ENCODE data around the gene KPNA2. TPM values are rescaled to one million over a fixed set of nuclear protein-coding genes. Genes with fewer than 3 reads are reported as not detected.
"Not testable (repeated sequence)": the region's sequence is repeated elsewhere in the genome, so short reads cannot be mapped to it uniquely, and the experiment has no call there.

The KPNA2 gene
- polyA plus RNA-seq (2013, experiment 1 of 2): 365 TPM
- polyA plus RNA-seq (2013, experiment 2 of 2): 396 TPM

- peaks cover 45% of the 10 kb centered on the region for H3K36me3 ChIP-seq (ENCODE audit: insufficient read depth, low read length)
- H3K27ac ChIP-seq (ENCODE audit: low read depth, low read length): peak within 1 kb of the TSS; percentile 96
- peak within 1 kb of the TSS; percentile 99 for H3K9ac ChIP-seq (ENCODE audit: low read depth, low read length)
- WGBS: under 1% methylated on average over 72 of the region's 72 CpGs
- peak within 1 kb of the TSS; percentile 86 for H3K4me3 ChIP-seq (ENCODE audit: low read length)
- no peaks in the 10 kb centered on the region for H3K9me3 ChIP-seq (ENCODE audit: insufficient read depth, low read depth, low read length)
- H3K4me1 ChIP-seq (ENCODE audit: insufficient read depth, low read length): peaks cover 13% of the 10 kb centered on the region
- no peaks in the 10 kb centered on the region for H3K27me3 ChIP-seq (ENCODE audit: insufficient read depth, low read length)
These were observed at the start of gene KPNA2 for GRCh38 chr17:68035523-68036303. TSS of gene KPNA2 (plus strand) at chr17:68035735. CDS start at chr17:68037133, 1,398 bp downstream.

- Histone ChIP-seq H3K4me3 (ENCODE audit: low read length) (no peak overlapping the region), H3K4me1 (ENCODE audit: insufficient read depth, low read length) (peaks cover 13% of the 10 kb centered on the region), H3K27ac (ENCODE audit: low read depth, low read length) (no peak overlapping the region), H3K9ac (ENCODE audit: low read depth, low read length) (no peak overlapping the region), H3K36me3 (ENCODE audit: insufficient read depth, low read length) (peaks cover 12% of the 10 kb centered on the region), H3K9me3 (ENCODE audit: insufficient read depth, low read depth, low read length) (no peaks in the 10 kb centered on the region), H3K27me3 (ENCODE audit: insufficient read depth, low read length) (peaks cover 15% of the 10 kb centered on the region)
- 94% methylated on average over 4 of the region's 4 CpGs for WGBS
These were observed 44.6 kb upstream of the KPNA2 start for GRCh38 chr17:67990909-67991308.

DNA sequence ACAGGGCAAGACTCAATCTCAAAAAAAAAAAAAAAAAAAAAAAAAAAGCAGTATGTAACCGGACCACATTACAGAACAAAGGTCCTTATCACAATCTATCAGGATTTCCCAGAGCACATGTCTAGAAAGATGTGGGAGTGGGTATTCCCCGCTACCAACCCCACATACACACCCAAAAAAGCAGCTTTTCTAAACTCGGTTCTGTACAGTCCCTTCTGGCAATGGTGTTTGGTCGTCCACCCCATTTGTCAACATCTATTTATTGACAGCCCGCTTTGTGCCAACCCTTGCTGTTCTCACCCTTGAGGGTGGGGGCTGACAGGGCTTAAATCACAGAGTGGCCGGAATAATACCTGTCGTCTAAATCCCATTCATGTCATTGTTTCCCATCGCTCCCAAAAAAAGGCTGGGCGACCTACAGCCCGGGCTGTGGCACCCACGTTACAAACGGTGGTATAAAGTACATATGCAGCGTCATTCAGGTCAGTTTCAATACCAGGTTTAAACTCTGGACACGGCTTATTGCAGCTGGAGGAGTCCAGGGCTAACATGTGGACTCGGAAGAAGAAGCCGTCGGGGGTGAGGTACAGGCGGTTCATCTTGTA lies 42.9 kb upstream of the KPNA2 start:
- peaks cover 13% of the 10 kb centered on the region for H3K4me1 ChIP-seq (ENCODE audit: insufficient read depth, low read length)
- peak overlapping the region; percentile 91 for H3K9ac ChIP-seq (ENCODE audit: low read depth, low read length)
- H3K4me3 ChIP-seq (ENCODE audit: low read length): peak overlapping the region; percentile 98
- peaks cover 12% of the 10 kb centered on the region for H3K36me3 ChIP-seq (ENCODE audit: insufficient read depth, low read length)
- H3K27ac ChIP-seq (ENCODE audit: low read depth, low read length): peak overlapping the region; percentile 94; the same call in 1 of the 2 replicates
- H3K9me3 ChIP-seq (ENCODE audit: insufficient read depth, low read depth, low read length): no peaks in the 10 kb centered on the region
- H3K27me3 ChIP-seq (ENCODE audit: insufficient read depth, low read length): peaks cover 25% of the 10 kb centered on the region
- 20% methylated on average over 17 of the region's 18 CpGs for WGBS

DNA sequence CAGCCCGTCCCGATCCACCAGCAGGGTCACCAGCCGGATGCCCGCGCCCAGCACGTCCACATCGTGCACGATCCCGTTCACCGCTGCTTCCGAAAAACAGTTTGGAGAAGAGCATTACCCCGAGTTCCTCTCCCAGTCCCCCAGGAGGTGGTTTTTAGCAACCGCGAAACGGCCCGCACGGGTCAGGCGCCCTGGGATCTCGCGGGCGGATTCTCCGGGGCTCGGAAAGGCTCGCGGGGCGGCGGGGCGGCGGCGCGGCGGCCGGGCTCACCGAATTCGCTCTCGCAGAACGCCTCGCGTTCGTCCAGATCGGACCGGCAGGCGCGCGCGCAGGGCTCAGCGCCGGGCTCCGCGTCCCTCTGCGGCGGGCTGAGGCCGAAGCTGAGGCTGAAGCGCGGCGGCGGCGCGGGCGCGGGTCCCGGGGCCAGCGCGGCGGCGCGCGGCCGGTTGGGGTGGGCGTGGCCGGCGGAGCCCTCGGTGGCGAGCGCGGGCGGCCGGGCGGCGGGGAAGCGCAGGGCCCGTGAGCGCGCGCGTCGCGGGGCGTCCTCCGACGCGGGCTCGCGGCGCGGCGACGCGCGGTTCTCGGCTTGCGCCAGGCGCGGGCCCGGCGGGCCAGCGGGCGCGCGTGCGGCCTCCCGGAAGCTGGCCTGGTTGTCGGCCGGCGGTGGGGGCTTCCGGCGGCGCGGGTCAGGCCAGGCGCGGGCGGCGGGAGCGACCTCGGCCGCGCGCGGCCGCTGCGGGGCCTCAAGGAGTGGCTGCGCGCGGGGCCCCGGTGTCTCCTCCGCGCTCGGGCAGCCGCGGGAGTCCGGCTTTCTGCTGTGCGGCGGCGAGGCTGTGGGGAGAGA lies 42.2 kb upstream of the KPNA2 start:
- no peaks in the 10 kb centered on the region for H3K9me3 ChIP-seq (ENCODE audit: insufficient read depth, low read depth, low read length)
- peaks cover 25% of the 10 kb centered on the region for H3K27me3 ChIP-seq (ENCODE audit: insufficient read depth, low read length)
- H3K9ac ChIP-seq (ENCODE audit: low read depth, low read length): peak overlapping the region; percentile 91
- H3K4me3 ChIP-seq (ENCODE audit: low read length): peak overlapping the region; percentile 98
- peak overlapping the region; percentile 94 for H3K27ac ChIP-seq (ENCODE audit: low read depth, low read length)
- WGBS: under 1% methylated on average over 144 of the region's 144 CpGs
- peaks cover 13% of the 10 kb centered on the region for H3K4me1 ChIP-seq (ENCODE audit: insufficient read depth, low read length)
- H3K36me3 ChIP-seq (ENCODE audit: insufficient read depth, low read length): peaks cover 12% of the 10 kb centered on the region

DNA sequence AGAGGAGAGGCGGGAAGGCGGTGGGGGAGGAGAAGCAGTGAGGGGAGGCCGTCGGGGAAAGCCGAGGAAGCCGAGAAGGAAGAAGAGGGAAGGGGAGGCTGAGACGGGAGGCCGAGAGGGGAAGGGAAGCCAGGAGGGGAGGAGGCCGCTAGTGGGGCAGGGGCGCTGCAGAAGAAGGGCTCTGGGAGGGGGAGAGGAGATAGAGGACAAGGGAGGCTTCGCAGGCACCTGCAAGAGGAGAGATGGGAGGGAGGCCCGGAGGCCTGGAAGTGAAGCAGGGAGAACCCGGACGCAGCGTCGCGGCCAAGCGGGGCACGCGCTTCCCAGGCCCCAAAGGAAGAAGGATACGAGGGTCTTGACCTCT lies 41.6 kb upstream of the KPNA2 start:
- 2% methylated on average over 21 of the region's 21 CpGs for WGBS
- H3K4me3 ChIP-seq (ENCODE audit: low read length): peak overlapping the region; percentile 79
- H3K27me3 ChIP-seq (ENCODE audit: insufficient read depth, low read length): peaks cover 25% of the 10 kb centered on the region
- peak overlapping the region; percentile 83 for H3K9ac ChIP-seq (ENCODE audit: low read depth, low read length)
- peak overlapping the region; percentile 82; the same call in 1 of the 2 replicates for H3K27ac ChIP-seq (ENCODE audit: low read depth, low read length)
- H3K36me3 ChIP-seq (ENCODE audit: insufficient read depth, low read length): peaks cover 12% of the 10 kb centered on the region
- peaks cover 13% of the 10 kb centered on the region for H3K4me1 ChIP-seq (ENCODE audit: insufficient read depth, low read length)
- no peaks in the 10 kb centered on the region for H3K9me3 ChIP-seq (ENCODE audit: insufficient read depth, low read depth, low read length)

- H3K27me3 ChIP-seq (ENCODE audit: insufficient read depth, low read length): peaks cover 25% of the 10 kb centered on the region
- no peak overlapping the region for H3K9ac ChIP-seq (ENCODE audit: low read depth, low read length)
- peaks cover 12% of the 10 kb centered on the region for H3K36me3 ChIP-seq (ENCODE audit: insufficient read depth, low read length)
- H3K4me3 ChIP-seq (ENCODE audit: low read length): peak overlapping the region; percentile 72
- H3K9me3 ChIP-seq (ENCODE audit: insufficient read depth, low read depth, low read length): no peaks in the 10 kb centered on the region
- peaks cover 13% of the 10 kb centered on the region for H3K4me1 ChIP-seq (ENCODE audit: insufficient read depth, low read length)
- WGBS: 49% methylated on average over 7 of the region's 9 CpGs
- H3K27ac ChIP-seq (ENCODE audit: low read depth, low read length): no peak overlapping the region
These were observed 40.5 kb upstream of the KPNA2 start for GRCh38 chr17:67994817-67995569.

GRCh38 chr17:67995570-67996263 lies 39.8 kb upstream of the KPNA2 start:
- Histone ChIP-seq H3K9me3 (ENCODE audit: insufficient read depth, low read depth, low read length) (no peaks in the 10 kb centered on the region), H3K27me3 (ENCODE audit: insufficient read depth, low read length) (peaks cover 25% of the 10 kb centered on the region), H3K27ac (ENCODE audit: low read depth, low read length) (no peak overlapping the region), H3K36me3 (ENCODE audit: insufficient read depth, low read length) (peaks cover 12% of the 10 kb centered on the region), H3K4me1 (ENCODE audit: insufficient read depth, low read length) (peaks cover 13% of the 10 kb centered on the region), H3K9ac (ENCODE audit: low read depth, low read length) (0 out of 2 replicates have a peak overlapping the region, but pooled peaks have one; percentile 26), H3K4me3 (ENCODE audit: low read length) (peak overlapping the region; percentile 72)
- under 1% methylated on average over 42 of the region's 43 CpGs for WGBS

GRCh38 chr17:67996301-67997171 lies 39.0 kb upstream of the KPNA2 start, which contains the start of gene C17orf58:
TSS of gene C17orf58 (minus strand) at chr17:67996469. CDS start at chr17:67996198, 271 bp downstream.
- peaks cover 13% of the 10 kb centered on the region for H3K4me1 ChIP-seq (ENCODE audit: insufficient read depth, low read length)
- H3K4me3 ChIP-seq (ENCODE audit: low read length): peak within 1 kb of the TSS; percentile 72
- H3K9me3 ChIP-seq (ENCODE audit: insufficient read depth, low read depth, low read length); H3K27ac ChIP-seq (ENCODE audit: low read depth, low read length); H3K36me3 ChIP-seq (ENCODE audit: insufficient read depth, low read length): not testable (repeated sequence)
- WGBS: 32% methylated on average over 25 of the region's 25 CpGs
- H3K9ac ChIP-seq (ENCODE audit: low read depth, low read length): 0 out of 2 replicates have a peak within 1 kb of the TSS, but pooled peaks have one; percentile 26
- peaks cover 25% of the 10 kb centered on the region for H3K27me3 ChIP-seq (ENCODE audit: insufficient read depth, low read length)

DNA sequence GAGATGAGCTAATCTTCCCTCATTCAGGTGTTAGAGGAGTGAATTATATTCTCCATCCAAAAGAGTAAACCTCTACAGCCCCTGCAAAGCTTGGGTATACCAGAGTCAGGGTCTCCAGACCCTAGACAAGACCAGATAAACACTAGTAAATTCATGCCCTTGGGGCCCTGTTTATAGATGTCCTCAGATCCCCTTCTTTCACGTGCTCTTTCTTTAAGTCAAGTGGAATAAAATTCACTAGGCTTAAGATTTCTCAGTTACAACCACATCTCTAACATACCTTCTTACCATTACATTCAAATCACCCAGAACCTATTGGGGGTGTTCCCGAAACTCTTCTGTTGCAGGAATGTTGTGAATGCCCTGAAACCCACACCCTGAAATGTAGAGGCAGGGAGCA lies 37.1 kb upstream of the KPNA2 start:
- peaks cover 25% of the 10 kb centered on the region for H3K27me3 ChIP-seq (ENCODE audit: insufficient read depth, low read length)
- H3K4me3 ChIP-seq (ENCODE audit: low read length): no peak overlapping the region
- no peaks in the 10 kb centered on the region for H3K9me3 ChIP-seq (ENCODE audit: insufficient read depth, low read depth, low read length)
- WGBS: 89% methylated on average over 2 of the region's 2 CpGs
- no peak overlapping the region for H3K27ac ChIP-seq (ENCODE audit: low read depth, low read length)
- H3K9ac ChIP-seq (ENCODE audit: low read depth, low read length): no peak overlapping the region
- no peaks in the 10 kb centered on the region for H3K36me3 ChIP-seq (ENCODE audit: insufficient read depth, low read length)
- peaks cover 10% of the 10 kb centered on the region for H3K4me1 ChIP-seq (ENCODE audit: insufficient read depth, low read length)
